Loucy (cell line): ENCODE results near the gene UNC5B.

Experiments used
- H2AFZ ChIP-seq: fragments of 200-600 bp; sonication (generic); 2 replicates; pipeline ENCODE4 v1.6.0; 2016; ENCODE audit warnings: antibody characterized with exemption, mild to moderate bottlenecking, low read length, moderate library complexity
- H3F3A ChIP-seq: fragments of 200-600 bp; 2 replicates; pipeline ENCODE4 v1.6.0; 2016; ENCODE audit warnings: antibody characterized with exemption, low read depth, mild to moderate bottlenecking
- H3K27me3 ChIP-seq: fragments of 200-600 bp; sonication (generic); 2 replicates; pipeline ENCODE4 v1.6.1; 2014; ENCODE audit warnings: low read length, mild to moderate bottlenecking; ENCODE audit not compliant: insufficient read depth, poor library complexity, severe bottlenecking
- H3K36me3 ChIP-seq: fragments of 200-600 bp; sonication (generic); 2 replicates; pipeline ENCODE4 v1.6.1; 2016; ENCODE audit warnings: low read length; ENCODE audit not compliant: insufficient read depth
- H3K4me1 ChIP-seq: fragments of 200-600 bp; sonication (generic); 2 replicates; pipeline ENCODE4 v1.5.1; 2014; ENCODE audit warnings: low read length, mild to moderate bottlenecking; ENCODE audit not compliant: insufficient read depth, poor library complexity, severe bottlenecking
- H3K4me2 ChIP-seq: fragments of 200-600 bp; sonication (generic); 2 replicates; pipeline ENCODE4 v1.6.0; 2014; ENCODE audit warnings: antibody characterized with exemption, low read length, low read depth, mild to moderate bottlenecking; ENCODE audit not compliant: poor library complexity, severe bottlenecking
- H3K4me3 ChIP-seq: fragments of 200-600 bp; sonication (generic); 2 replicates; pipeline ENCODE4 v1.5.1; 2014; ENCODE audit warnings: low read length, mild to moderate bottlenecking, mixed read lengths; ENCODE audit not compliant: poor library complexity, severe bottlenecking
- H3K79me2 ChIP-seq: fragments of 200-600 bp; sonication (generic); 2 replicates; pipeline ENCODE4 v1.6.1; 2014; ENCODE audit warnings: low read length; ENCODE audit not compliant: insufficient read depth
- H3K9ac ChIP-seq: fragments of 200-600 bp; sonication (generic); 2 replicates; pipeline ENCODE4 v1.6.0; 2014; ENCODE audit warnings: mild to moderate bottlenecking, low read depth, low read length, moderate library complexity; ENCODE audit not compliant: poor library complexity, severe bottlenecking
- H3K9me2 ChIP-seq: fragments of 200-600 bp; sonication (generic); replicated peaks from 2 replicates; pipeline ENCODE4 v1.6.1; 2016; ENCODE audit warnings: low read depth, low read length, mixed read lengths
- H3K9me3 ChIP-seq: fragments of 200-600 bp; sonication (generic); 2 replicates; pipeline ENCODE4 v1.6.1; 2014; ENCODE audit warnings: mild to moderate bottlenecking, antibody characterized with exemption, low read length, low read depth; ENCODE audit not compliant: insufficient read depth
- H4K20me1 ChIP-seq: fragments of 200-600 bp; sonication (generic); 2 replicates; pipeline ENCODE4 v1.6.0; 2014; ENCODE audit warnings: antibody characterized with exemption, low read length, mild to moderate bottlenecking; ENCODE audit not compliant: insufficient read depth, poor library complexity, severe bottlenecking
- CTCF ChIP-seq: fragments of 200-600 bp; sonication (generic); conservative IDR thresholded peaks from 2 replicates; pipeline ENCODE4 v1.5.1; 2014; ENCODE audit warnings: mild to moderate bottlenecking, antibody characterized with exemption, low read length
- EZH2phosphoT487 ChIP-seq: fragments of 200-600 bp; IDR thresholded peaks from 2 replicates; pipeline ENCODE4 v1.6.1; 2018; ENCODE audit warnings: antibody characterized with exemption, mild to moderate bottlenecking, moderate library complexity, borderline replicate concordance

Gene UNC5B

GRCh38 chr10:71300555-71301370, 88.4 kb downstream of the UNC5B start:
- H3K9me2 ChIP-seq: no peaks in the 10 kb centered on the region
- no peaks in the 10 kb centered on the region for H3K4me1 ChIP-seq
- H3K9me3 ChIP-seq: no peaks in the 10 kb centered on the region
- no peaks in the 10 kb centered on the region for H3F3A ChIP-seq
- H3K9ac ChIP-seq: no peak overlapping the region
- TF ChIP-seq EZH2phosphoT487 (no peak), CTCF (no peak)
- no peak overlapping the region for H2AFZ ChIP-seq
- no peaks in the 10 kb centered on the region for H3K36me3 ChIP-seq
- no peaks in the 10 kb centered on the region for H3K27me3 ChIP-seq
- no peaks in the 10 kb centered on the region for H4K20me1 ChIP-seq
- no peak overlapping the region for H3K4me3 ChIP-seq
- H3K4me2 ChIP-seq: no peak overlapping the region
- H3K79me2 ChIP-seq: no peaks in the 10 kb centered on the region

GRCh38 chr10:71301371-71301916, 89.1 kb downstream of the UNC5B start:
- no peak overlapping the region for H3K9ac ChIP-seq

GRCh38 chr10:71302451-71302850, 90.1 kb downstream of the UNC5B start:
- Histone ChIP-seq H3K36me3 (no peaks in the 10 kb centered on the region), H3K27me3 (no peaks in the 10 kb centered on the region), H3K4me1 (no peaks in the 10 kb centered on the region), H3K4me3 (no peak overlapping the region), H3K4me2 (no peak overlapping the region), H2AFZ (no peak overlapping the region), H3K9ac (no peak overlapping the region), H3K79me2 (no peaks in the 10 kb centered on the region), H4K20me1 (no peaks in the 10 kb centered on the region), H3F3A (no peaks in the 10 kb centered on the region), H3K9me3 (no peaks in the 10 kb centered on the region), H3K9me2 (no peaks in the 10 kb centered on the region)
- no peak for TF ChIP-seq CTCF
- no peak for TF ChIP-seq EZH2phosphoT487

More at GRCh38 chr10:71301371-71301916, 89.1 kb downstream of the UNC5B start:
- Histone ChIP-seq H3K9me3 (no peaks in the 10 kb centered on the region), H3K9me2 (no peaks in the 10 kb centered on the region), H2AFZ (no peak overlapping the region), H4K20me1 (no peaks in the 10 kb centered on the region), H3F3A (no peaks in the 10 kb centered on the region), H3K4me2 (no peak overlapping the region), H3K27me3 (no peaks in the 10 kb centered on the region), H3K79me2 (no peaks in the 10 kb centered on the region), H3K4me3 (no peak overlapping the region), H3K4me1 (no peaks in the 10 kb centered on the region), H3K36me3 (no peaks in the 10 kb centered on the region)
- TF ChIP-seq EZH2phosphoT487 (no peak), CTCF (no peak)
